NCI-H187 (cell line): ENCODE results near the gene B3GLCT.

Experiments
- DNase-seq, 2 experiments: peaks; one replicate each; lab custom pipeline; 2025; lab: John Stamatoyannopoulos, UW

Gene B3GLCT

DNA sequence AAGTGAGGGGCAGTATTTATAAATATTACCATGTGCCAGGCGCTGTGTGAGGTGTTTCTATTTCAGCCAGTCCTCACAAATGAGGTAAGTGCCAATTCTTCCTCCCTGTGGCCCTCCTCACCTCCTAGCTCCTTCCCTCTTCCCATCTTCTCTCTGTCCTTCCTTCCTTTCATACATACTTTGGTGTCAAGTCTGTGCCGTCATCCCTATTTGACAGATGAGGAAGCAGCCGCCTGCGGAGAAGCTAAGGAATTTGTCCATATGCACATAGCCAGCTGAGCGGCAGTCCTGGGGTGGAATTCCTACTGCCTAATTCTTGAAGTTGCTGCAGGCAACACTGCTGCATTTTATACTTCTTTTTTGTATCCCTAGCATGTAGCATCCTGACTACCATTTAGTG, 150.8 kb downstream of the B3GLCT start:
- no peak for DNase-seq

DNA sequence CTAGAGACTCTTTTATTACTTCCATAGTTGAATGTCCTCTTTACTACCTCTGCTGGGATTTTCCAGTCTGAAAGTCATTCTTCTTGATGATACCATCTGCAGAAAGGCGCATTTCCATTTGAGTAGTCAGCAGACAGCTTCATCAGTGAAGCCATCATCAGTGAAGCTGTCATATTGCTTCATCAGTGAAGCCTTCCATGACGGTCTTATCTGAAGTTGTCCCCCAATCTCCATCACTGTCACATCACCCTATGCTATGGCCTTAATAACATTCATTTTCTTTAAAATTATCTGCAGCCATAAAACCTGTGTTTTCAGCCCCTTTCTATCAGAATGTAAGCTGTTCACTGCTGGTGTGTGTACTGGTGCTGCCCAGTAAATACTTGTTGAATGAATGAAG, 151.6 kb downstream of the B3GLCT start:
- DNase-seq = no peak

DNA sequence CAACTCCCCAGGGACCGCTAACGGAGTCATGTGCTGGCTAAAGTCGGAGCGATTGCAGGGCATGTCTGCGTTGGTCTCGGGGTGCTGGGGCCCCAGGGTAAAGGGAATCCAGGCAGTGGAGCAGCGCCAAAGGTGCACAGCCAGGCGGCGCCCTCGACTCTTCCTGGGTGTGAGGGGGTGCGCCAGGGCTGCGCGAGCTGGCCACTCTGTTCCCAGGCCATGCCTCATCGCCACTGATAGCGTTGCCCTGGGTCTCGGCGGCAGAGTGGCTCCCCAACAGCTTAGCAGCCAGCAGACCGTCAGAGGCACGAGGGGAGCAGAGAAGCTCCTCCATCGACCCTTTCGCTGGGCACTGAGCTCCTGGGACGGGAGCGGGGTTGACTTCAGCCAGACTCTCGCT, 152.7 kb downstream of the B3GLCT start:
- DNase-seq = no peak

DNA sequence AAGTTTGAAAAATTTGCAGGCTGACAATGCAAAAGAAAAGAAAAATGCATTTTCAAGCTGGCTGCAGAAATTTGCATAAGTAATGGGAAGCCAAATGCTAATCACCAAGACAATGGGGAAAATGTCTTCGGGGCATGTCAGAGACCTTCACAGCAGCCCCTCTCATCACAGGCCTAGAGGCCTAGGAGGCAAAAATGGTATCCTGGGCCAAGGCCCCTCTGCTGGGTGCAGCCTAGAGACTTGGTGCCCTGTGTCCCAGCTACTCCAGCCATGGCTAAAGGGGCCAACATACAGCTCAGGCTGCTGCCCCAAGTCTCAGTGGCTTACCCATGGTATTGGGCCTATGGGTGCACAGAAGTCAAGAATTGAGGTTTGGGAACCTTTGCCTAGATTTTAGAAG, 155.2 kb downstream of the B3GLCT start:
- DNase-seq = no peak

DNA sequence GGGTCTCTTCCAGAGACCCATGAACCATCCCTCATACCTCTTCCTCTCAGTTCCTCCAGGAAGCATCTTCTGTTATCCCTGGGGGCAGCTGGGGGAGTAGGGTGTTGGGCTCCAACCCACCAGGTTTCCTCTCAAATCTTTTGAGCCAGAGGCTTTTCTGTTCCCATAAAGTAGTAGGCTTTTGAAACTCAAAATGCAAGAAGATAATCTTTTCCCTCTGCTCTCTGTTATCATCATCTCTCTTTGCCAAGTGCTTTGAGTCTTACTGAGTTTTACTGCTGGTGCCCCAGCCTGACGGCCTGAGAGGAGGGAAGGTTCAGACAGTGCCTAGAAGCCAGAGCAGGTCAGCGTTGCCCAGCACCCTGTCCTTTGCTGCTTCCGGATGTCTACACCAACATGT, 157.2 kb downstream of the B3GLCT start:
- DNase-seq = no peak

DNA sequence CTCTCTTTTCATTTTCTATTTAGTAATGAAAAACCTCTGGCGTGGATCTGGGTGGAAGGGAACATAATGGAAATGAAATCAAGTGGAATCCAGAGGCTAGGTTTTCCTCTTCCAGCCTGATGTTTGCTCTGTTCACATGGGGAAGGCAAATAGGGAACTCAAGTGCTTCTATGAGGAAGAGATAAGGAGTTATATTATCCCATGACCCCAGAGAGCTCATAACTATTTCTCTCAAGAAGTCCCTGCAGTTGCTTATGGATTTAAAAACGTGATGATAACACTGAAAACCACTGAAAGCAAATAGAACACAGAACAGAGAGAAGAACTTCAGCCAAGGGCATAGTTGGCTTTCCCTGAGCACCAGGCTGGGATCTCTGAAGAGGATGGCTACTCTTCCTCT, 157.8 kb downstream of the B3GLCT start:
- no peak for DNase-seq

DNA sequence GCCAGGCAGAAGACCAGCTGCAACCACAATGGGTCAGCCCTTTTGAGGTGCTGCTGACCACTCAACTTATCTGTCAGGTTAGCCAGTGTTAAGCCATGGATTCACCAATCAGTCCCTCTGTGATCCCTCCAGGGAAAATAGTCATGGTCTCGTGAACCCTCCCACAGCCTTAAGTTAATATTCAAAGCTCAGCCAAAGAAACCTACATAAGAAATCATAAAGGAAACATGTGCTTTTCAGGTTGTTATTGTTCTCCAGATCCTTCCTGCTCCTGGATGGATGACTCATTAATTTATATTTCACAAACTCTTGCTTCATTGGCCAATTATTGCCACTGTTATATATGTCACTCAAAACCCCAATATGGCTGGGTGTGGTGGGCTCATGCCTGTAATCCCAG, 161.9 kb downstream of the B3GLCT start:
- DNase-seq = no peak

DNA sequence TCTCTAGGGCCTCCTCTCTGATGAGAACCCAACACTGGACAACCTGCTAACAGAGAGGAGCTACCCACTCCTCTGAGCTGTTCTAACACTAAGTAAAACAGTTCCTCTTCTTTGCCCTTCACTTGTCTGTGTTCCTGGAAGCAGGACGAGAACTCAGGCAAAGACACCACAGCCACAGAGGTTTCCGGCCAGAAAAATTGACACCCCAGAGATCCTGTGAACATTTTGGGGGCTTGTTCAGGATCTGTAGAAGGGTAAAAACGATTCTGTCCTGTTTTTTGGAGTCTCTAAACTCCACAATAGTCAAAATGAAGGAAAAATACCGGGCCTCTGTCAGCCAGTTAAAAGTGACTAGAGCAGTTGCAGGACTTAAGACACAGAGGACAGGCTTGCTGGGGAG, 165.9 kb downstream of the B3GLCT start:
- DNase-seq = no peak

DNA sequence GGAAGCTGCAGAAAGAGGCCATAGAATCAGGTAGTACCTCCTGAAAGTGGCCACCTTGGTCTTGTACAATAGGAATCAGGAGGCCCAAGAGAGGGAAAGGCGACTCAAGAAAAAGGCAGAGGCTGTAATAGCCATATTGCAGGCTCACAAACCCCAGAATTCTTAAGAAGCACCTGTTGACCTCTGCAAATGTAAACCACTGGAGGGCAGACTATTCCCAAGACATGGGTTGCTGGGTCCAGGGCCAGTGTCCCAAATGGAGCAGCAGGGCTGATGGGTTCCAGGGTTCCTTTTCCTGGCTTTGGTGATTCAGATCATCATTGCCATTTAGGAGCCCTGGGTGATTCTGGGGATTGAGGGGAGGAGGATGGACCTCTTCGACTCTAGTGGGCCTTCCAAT, 167.6 kb downstream of the B3GLCT start:
- no peak for DNase-seq

DNA sequence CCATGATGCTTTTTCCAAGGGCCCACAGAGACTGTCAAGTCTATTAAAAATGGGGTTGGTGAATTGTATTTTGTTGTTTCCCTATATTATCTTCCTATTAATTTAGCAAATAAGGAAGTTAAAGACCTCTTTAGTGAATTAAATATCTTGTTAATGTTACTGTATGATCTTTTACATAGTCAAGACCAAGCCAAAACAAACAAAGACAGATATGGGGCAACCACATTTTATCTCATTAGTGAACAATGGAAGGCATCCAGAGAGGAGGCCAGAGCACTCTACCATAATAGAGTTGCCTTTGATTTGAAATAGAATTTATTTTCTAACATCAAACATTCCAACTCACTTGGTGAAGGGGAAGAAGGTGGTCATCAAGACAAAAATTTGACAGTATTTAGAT, 169.4 kb downstream of the B3GLCT start:
- DNase-seq = no peak

DNA sequence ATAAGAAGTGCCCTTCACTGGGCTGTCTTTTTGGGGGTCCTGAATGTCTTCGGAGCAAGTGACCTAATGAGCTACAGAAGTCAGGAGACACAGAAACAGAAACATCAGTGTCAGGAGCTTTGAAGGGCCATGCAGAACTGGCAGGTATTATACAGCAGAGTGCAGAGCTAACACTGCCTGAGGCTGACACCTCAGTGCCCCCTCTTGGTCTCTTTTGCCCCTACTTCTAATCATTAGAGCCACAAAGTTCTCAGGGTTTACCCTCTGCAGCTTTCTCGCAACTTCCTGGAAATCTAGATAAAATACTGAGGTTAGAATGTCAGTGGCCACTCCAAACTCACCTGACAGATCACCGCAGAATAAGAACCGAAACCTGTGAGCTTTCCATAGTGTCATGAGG, 172.7 kb downstream of the B3GLCT start:
- DNase-seq = no peak

DNA sequence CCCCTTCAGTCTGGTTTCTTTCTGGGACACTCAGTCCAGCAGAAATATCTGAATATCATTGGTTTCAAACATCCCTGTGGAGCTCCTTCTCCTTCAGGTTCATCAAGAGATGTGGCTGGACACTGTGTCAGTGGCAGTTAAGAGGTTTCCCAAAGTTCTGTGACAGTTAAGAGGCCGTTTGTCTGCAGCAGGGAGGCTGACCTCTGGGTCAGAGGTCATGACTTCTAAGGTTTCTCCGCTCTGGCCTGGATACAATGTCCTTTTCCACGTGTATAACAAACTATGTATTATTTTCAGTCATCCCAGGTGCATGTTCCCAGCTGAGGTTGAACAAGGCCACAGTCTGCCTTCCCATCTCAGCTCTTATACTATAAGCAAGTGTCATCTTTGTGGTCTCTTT, 174.9 kb downstream of the B3GLCT start:
- no peak for DNase-seq

DNA sequence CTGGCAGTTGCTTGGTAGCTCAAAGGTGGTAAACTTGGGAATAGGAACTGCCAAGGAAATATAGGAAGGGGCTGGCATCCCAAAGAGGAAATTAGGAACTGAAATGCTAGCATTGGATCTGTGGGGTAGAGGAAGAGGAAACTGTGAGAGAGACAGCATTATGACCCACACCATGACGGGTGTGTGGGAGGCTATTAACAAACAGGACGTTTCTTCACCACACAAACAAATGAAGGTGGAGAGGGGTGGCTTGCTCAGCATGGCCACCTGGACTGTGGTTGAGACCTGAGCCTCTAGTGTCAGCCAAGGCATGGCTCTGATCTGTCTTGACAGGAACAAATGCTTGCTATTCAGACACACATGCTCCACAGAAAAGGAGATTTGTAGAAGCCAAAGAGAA, 178.2 kb downstream of the B3GLCT start:
- no peak for DNase-seq

DNA sequence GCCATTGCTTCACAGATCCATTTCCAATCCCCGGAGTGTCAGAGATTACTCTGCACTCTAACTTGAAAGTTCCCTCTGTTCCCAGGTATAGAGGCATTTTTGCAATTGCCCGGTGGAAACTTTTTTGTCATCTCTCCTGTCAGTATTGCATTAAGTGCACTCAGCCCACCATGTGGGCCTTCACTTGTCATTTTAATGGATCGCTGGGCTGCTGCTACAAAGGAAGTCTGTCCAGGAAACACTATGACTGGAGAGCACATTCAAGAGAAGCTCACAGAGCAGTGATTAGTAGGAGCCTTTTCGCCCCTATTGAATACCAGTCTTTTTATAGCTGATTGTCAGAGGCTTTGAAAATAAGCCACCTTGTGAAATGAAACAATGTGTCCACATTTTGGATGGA, 180.9 kb downstream of the B3GLCT start:
- DNase-seq = no peak
